Thyroid gland (tissue), 4 donors: ENCODE results near the gene PAX5. TPM values are rescaled to one million over a fixed set of nuclear protein-coding genes. Genes with fewer than 3 reads are reported as not detected.

Experiments used
- DNase-seq, 2 donors: peaks; one replicate each; pipeline ENCODE4 v3.0.0-alpha.2; 2019
- H3K27ac ChIP-seq, 3 donors: fragments of 200-600 bp; sonication (generic); 1 replicate in 2 of 3; 2 replicates in 1 of 3; pipeline ENCODE4 v1.5.1; 2016 to 2019; ENCODE audit warnings: mild to moderate bottlenecking in 1 of 3, moderate library complexity in 1 of 3
- H3K27me3 ChIP-seq: fragments of 200-600 bp; sonication (generic); one replicate; pipeline ENCODE4 v1.5.1; 2019
- H3K36me3 ChIP-seq, 2 donors: fragments of 200-600 bp; sonication (generic); one replicate each; pipeline ENCODE4 v1.5.1; 2016 to 2019
- H3K4me1 ChIP-seq, 2 donors: fragments of 200-600 bp; sonication (generic); one replicate each; pipeline ENCODE4 v1.5.1; 2017 to 2019
- H3K4me3 ChIP-seq, 3 donors: fragments of 200-600 bp; sonication (generic); replicated peaks in 1 of 3; 1 replicate in 2 of 3; 2 replicates in 1 of 3; pipeline ENCODE4 v1.5.1; 2016; ENCODE audit warnings: mild to moderate bottlenecking in 1 of 3
- H3K9me3 ChIP-seq: fragments of 200-600 bp; sonication (generic); one replicate; pipeline ENCODE4 v1.5.1; 2017
- POLR2A ChIP-seq, 2 donors: fragments of 450-650 bp; IDR thresholded peaks; one replicate each; pipeline ENCODE4 v1.6.1; 2017; ENCODE audit warnings: antibody characterized with exemption in 2 of 2, mild to moderate bottlenecking in 2 of 2, moderate library complexity in 1 of 2
- WGBS, 2 donors: methylation state at CpG; one replicate each; pipeline ENCODE4 v1.1.5; 2017; 5-methylcytosine and 5-hydroxymethylcytosine counted together
- intact Hi-C: fragments of 100-400 bp; cut with DNase I; formaldehyde crosslinking; loops from one replicate; pipeline ENCODE4 v1.15.1; 2023
- total RNA-seq, 4 donors: library from RNA; depleted of rRNA; stranded (reverse); fragments of >200 nt; gene quantifications; one replicate each; pipeline ENCODE4 v1.2.3, GENCODE V29; 2016
- TF ChIP-seq, protein P1 (sequence below), 6 experiments: fragments of 200-600 bp in 3 of 6; fragments of 450-650 bp in 3 of 6; sonication (generic) in 3 of 6; IDR thresholded peaks; one replicate each; pipeline ENCODE4 v1.5.1; 2016 to 2019; ENCODE audit warnings: antibody characterized with exemption in 6 of 6, mild to moderate bottlenecking in 2 of 6, inconsistent platforms in 1 of 6, moderate library complexity in 1 of 6

Gene PAX5
- total RNA-seq, 4 donors from 2014 or later = 0.68 TPM; not detected in 3

- DNase-seq = no peak
- TF ChIP-seq POLR2A (IDR thresholded peaks at IDR 0.05) = no peak
- TF ChIP-seq, protein P1, sequence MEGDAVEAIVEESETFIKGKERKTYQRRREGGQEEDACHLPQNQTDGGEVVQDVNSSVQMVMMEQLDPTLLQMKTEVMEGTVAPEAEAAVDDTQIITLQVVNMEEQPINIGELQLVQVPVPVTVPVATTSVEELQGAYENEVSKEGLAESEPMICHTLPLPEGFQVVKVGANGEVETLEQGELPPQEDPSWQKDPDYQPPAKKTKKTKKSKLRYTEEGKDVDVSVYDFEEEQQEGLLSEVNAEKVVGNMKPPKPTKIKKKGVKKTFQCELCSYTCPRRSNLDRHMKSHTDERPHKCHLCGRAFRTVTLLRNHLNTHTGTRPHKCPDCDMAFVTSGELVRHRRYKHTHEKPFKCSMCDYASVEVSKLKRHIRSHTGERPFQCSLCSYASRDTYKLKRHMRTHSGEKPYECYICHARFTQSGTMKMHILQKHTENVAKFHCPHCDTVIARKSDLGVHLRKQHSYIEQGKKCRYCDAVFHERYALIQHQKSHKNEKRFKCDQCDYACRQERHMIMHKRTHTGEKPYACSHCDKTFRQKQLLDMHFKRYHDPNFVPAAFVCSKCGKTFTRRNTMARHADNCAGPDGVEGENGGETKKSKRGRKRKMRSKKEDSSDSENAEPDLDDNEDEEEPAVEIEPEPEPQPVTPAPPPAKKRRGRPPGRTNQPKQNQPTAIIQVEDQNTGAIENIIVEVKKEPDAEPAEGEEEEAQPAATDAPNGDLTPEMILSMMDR (IDR thresholded peaks at IDR 0.05) = no peak
- intact Hi-C loops = no loop called here
- no peaks in the 10 kb centered on the region for H3K9me3 ChIP-seq
- H3K4me1 ChIP-seq = no peaks in the 10 kb centered on the region
- H3K27ac ChIP-seq = no peak overlapping the region
- no peaks in the 10 kb centered on the region for H3K36me3 ChIP-seq
- 90 to 91% methylated on average over 8 of the region's 8 CpGs for WGBS, 2 donors
- H3K4me3 ChIP-seq = no peak overlapping the region
- no peaks in the 10 kb centered on the region for H3K27me3 ChIP-seq
Measured at GRCh38 chr9:36942891-36943290, 91.2 kb downstream of the PAX5 start.

DNA sequence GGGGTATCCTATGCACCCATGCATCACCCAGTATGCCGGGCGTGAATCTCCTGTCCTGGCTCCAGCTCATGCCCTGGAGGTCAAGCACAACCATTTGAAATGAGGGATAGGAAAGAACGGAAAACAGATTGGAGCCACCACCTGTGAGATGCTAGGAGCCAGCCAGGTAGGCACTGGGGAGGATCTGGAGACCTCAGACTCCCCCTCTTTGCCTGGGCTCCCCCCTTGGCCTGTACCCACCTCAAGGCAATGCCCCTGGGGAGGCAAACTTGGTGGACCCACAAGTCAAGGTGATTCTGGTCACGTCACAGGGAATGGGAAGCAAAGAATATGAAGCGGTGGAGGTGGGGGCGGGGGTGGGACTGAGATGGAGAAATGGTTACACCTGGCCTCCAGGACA lies 92.6 kb downstream of the PAX5 start:
- Histone ChIP-seq H3K4me1 (no peaks in the 10 kb centered on the region), H3K27ac (no peak overlapping the region), H3K36me3 (no peaks in the 10 kb centered on the region), H3K27me3 (no peaks in the 10 kb centered on the region), H3K9me3 (no peaks in the 10 kb centered on the region), H3K4me3 (no peak overlapping the region)
- intact Hi-C loops = no loop called here
- 87 to 100% methylated on average over 6 of the region's 6 CpGs for WGBS, 2 donors
- no peak for DNase-seq
- TF ChIP-seq, protein P1 (IDR thresholded peaks at IDR 0.05) = no peak
- TF ChIP-seq POLR2A (IDR thresholded peaks at IDR 0.05) = no peak

DNA sequence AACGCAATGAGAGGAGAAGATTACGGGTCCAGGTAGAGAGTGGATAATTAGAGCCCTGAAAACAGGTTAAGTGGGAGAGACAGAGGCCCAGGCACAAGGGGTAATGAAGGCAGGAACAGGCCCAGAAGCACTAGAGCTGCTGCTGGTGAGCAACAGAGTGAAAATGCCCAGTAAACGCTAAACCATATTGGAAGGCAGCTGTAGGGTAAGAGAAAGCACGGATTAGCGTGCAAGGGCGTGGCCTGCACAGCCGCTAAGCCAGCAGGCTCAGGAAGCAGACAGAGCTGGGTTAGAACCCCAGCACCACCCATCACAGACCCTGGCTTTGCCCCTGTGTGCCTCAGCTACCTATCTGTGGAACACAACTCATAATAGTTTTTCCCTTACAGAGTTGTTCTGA lies 93.2 kb downstream of the PAX5 start:
- no peaks in the 10 kb centered on the region for H3K4me1 ChIP-seq
- H3K36me3 ChIP-seq = no peaks in the 10 kb centered on the region
- no peak overlapping the region for H3K27ac ChIP-seq
- H3K9me3 ChIP-seq = no peaks in the 10 kb centered on the region
- no peak for TF ChIP-seq POLR2A (IDR thresholded peaks at IDR 0.05)
- TF ChIP-seq, protein P1 (IDR thresholded peaks at IDR 0.05) = no peak
- intact Hi-C loops = no loop called here
- H3K27me3 ChIP-seq = no peaks in the 10 kb centered on the region
- whole genome bisulfite sequencing, 2 donors = 83 to 87% methylated on average over 7 of the region's 7 CpGs
- no peak for DNase-seq
- no peak overlapping the region for H3K4me3 ChIP-seq

GRCh38 chr9:36940500-36940853 lies 93.6 kb downstream of the PAX5 start:
- no peaks in the 10 kb centered on the region for H3K36me3 ChIP-seq
- no peak overlapping the region for H3K4me3 ChIP-seq
- H3K4me1 ChIP-seq = no peaks in the 10 kb centered on the region
- TF ChIP-seq POLR2A (IDR thresholded peaks at IDR 0.05) = no peak
- TF ChIP-seq, protein P1 (IDR thresholded peaks at IDR 0.05) = no peak
- 76 to 81% methylated on average over 7 of the region's 7 CpGs for WGBS, 2 donors
- no peaks in the 10 kb centered on the region for H3K9me3 ChIP-seq
- H3K27me3 ChIP-seq = no peaks in the 10 kb centered on the region
- intact Hi-C loops = no loop called here
- no peak overlapping the region for H3K27ac ChIP-seq
- no peak for DNase-seq

GRCh38 chr9:36939655-36940499 lies 94.2 kb downstream of the PAX5 start:
- WGBS, 2 donors = 74 to 76% methylated on average over 28 of the region's 28 CpGs

More at GRCh38 chr9:36939655-36940499, 94.2 kb downstream of the PAX5 start:
- H3K9me3 ChIP-seq = no peaks in the 10 kb centered on the region
- H3K4me3 ChIP-seq = no peak overlapping the region
- H3K27ac ChIP-seq = no peak overlapping the region
- intact Hi-C loops = no loop called here
- H3K36me3 ChIP-seq = no peaks in the 10 kb centered on the region
- TF ChIP-seq, protein P1 (IDR thresholded peaks at IDR 0.05) = no peak
- TF ChIP-seq POLR2A (IDR thresholded peaks at IDR 0.05) = no peak
- DNase-seq = no peak
- H3K27me3 ChIP-seq = no peaks in the 10 kb centered on the region
- H3K4me1 ChIP-seq = no peaks in the 10 kb centered on the region
